ENCODE results near the gene FAF1. TPM values are rescaled to one million over a fixed set of nuclear protein-coding genes. Genes with fewer than 3 reads are reported as not detected.

Gene FAF1
- polyA plus RNA-seq, 4 donors = 57.7 to 72.1 (median 69.5) TPM

GRCh38 chr1:50523548-50523947 is 436.5 kb downstream of the FAF1 start:
- DNase-seq (ENCODE audit: low read depth in 4 of 4, low spot score in 3 of 4) = no peak

GRCh38 chr1:50522691-50523342 is 437.2 kb downstream of the FAF1 start:
- DNase-seq (ENCODE audit: low read depth in 4 of 4, low spot score in 3 of 4) = no peak

- DNase-seq (ENCODE audit: low read depth in 4 of 4, low spot score in 3 of 4) = no peak
Measured at GRCh38 chr1:50521703-50522102, 438.4 kb downstream of the FAF1 start.

- DNase-seq (ENCODE audit: low read depth in 4 of 4, low spot score in 3 of 4) = no peak
Measured at GRCh38 chr1:50517488-50517887, 442.6 kb downstream of the FAF1 start.

- DNase-seq (ENCODE audit: low read depth in 4 of 4, low spot score in 3 of 4) = no peak
Measured at GRCh38 chr1:50516056-50516455, 444.0 kb downstream of the FAF1 start.

GRCh38 chr1:50508040-50508586 is 452.0 kb downstream of the FAF1 start:
- DNase-seq (ENCODE audit: low read depth in 4 of 4, low spot score in 3 of 4) = no peak

- DNase-seq (ENCODE audit: low read depth in 4 of 4, low spot score in 3 of 4) = no peak
Measured at GRCh38 chr1:50505427-50505826, 454.6 kb downstream of the FAF1 start.

GRCh38 chr1:50503515-50503914 is 456.6 kb downstream of the FAF1 start:
- DNase-seq (ENCODE audit: low read depth in 4 of 4, low spot score in 3 of 4) = no peak

GRCh38 chr1:50502147-50502546 is 457.9 kb downstream of the FAF1 start:
- no peak for DNase-seq (ENCODE audit: low read depth in 4 of 4, low spot score in 3 of 4)

GRCh38 chr1:50497007-50497406 is 463.1 kb downstream of the FAF1 start:
- no peak for DNase-seq (ENCODE audit: low read depth in 4 of 4, low spot score in 3 of 4)

GRCh38 chr1:50493710-50494109 is 466.4 kb downstream of the FAF1 start:
- no peak for DNase-seq (ENCODE audit: low read depth in 4 of 4, low spot score in 3 of 4)

- DNase-seq (ENCODE audit: low read depth in 4 of 4, low spot score in 3 of 4) = no peak
Measured at GRCh38 chr1:50492142-50492541, 467.9 kb downstream of the FAF1 start.

- no peak for DNase-seq (ENCODE audit: low read depth in 4 of 4, low spot score in 3 of 4)
Measured at GRCh38 chr1:50491142-50491541, 468.9 kb downstream of the FAF1 start.

GRCh38 chr1:50490640-50491039 is 469.4 kb downstream of the FAF1 start:
- DNase-seq (ENCODE audit: low read depth in 4 of 4, low spot score in 3 of 4) = no peak

GRCh38 chr1:50488876-50489275 is 471.2 kb downstream of the FAF1 start:
- DNase-seq (ENCODE audit: low read depth in 4 of 4, low spot score in 3 of 4) = no peak

GRCh38 chr1:50488356-50488755 is 471.7 kb downstream of the FAF1 start:
- DNase-seq (ENCODE audit: low read depth in 4 of 4, low spot score in 3 of 4) = no peak

GRCh38 chr1:50487725-50488124 is 472.3 kb downstream of the FAF1 start:
- DNase-seq (ENCODE audit: low read depth in 4 of 4, low spot score in 3 of 4) = no peak

- no peak for DNase-seq (ENCODE audit: low read depth in 4 of 4, low spot score in 3 of 4)
Measured at GRCh38 chr1:50481142-50481736, 478.8 kb downstream of the FAF1 start.

GRCh38 chr1:50476800-50477199 is 483.3 kb downstream of the FAF1 start:
- no peak for DNase-seq (ENCODE audit: low read depth in 4 of 4, low spot score in 3 of 4)

GRCh38 chr1:50474859-50475809 is 484.9 kb downstream of the FAF1 start:
- no peak for DNase-seq (ENCODE audit: low read depth in 4 of 4, low spot score in 3 of 4)

- no peak for DNase-seq (ENCODE audit: low read depth in 4 of 4, low spot score in 3 of 4)
Measured at GRCh38 chr1:50473513-50473912, 486.6 kb downstream of the FAF1 start.

Data from right renal pelvis (tissue), 4 donors.